MM.1S (cell line): ENCODE measurements around the gene MS4A10.

Experiments
- CTCF ChIP-seq: fragments of 300-600 bp; sonication (generic); IDR thresholded peaks from 2 replicates; pipeline ENCODE4 v1.5.1; 2016; ENCODE audit warnings: antibody characterized with exemption, low read length, mixed read lengths
- EZH2 ChIP-seq: fragments of 300-600 bp; sonication (generic); optimal IDR thresholded peaks from 2 replicates; pipeline ENCODE3; 2017; ENCODE audit warnings: low read depth, mild to moderate bottlenecking, antibody characterized with exemption, low read length, mixed read lengths
- EZH2phosphoT487 ChIP-seq: fragments of 300-600 bp; sonication (generic); IDR thresholded peaks from 2 replicates; pipeline ENCODE4 v1.6.1; 2018; ENCODE audit warnings: antibody characterized with exemption, low read length

GRCh38 chr11:60769273-60769672 lies 15.9 kb upstream of the MS4A10 start:
- TF ChIP-seq CTCF = no peak
- no peak for TF ChIP-seq EZH2
- no peak for TF ChIP-seq EZH2phosphoT487
